MCF 10A (cell line): ENCODE measurements around the gene TBC1D9B. TPM values are rescaled to one million over a fixed set of nuclear protein-coding genes. Genes with fewer than 3 reads are reported as not detected.

Source experiments
- BruUV-seq: library from RNA; stranded (reverse); fragments of 400-500 nt; replicated peaks from 2 replicates; lab custom pipeline; 2021; lab: Mats Ljungman, UMichigan
- CTCF ChIA-PET: fragments of 300-600 bp; sonication (Branson Sonifier 250); formaldehyde crosslinking; extraction: SDS; loops from one replicate; lab custom pipeline; 2021; ENCODE audit warnings: antibody characterized with exemption, inconsistent platforms; lab: Yijun Ruan, JAX
- POLR2A ChIA-PET: fragments of 300-600, 350-650 bp; sonication (Branson Sonifier 250); formaldehyde crosslinking; extraction: SDS; loops from one replicate; lab custom pipeline; 2020; ENCODE audit warnings: antibody characterized with exemption, inconsistent platforms; lab: Yijun Ruan, JAX
- DNase-seq: peaks from one replicate; pipeline ENCODE4 v3.0.0-alpha.2; 2018; ENCODE audit not compliant: unreplicated experiment
- H3K27ac Mint-ChIP-seq: one replicate; pipeline ENCODE4 v1.8.0; 2022; ENCODE audit warnings: mild to moderate bottlenecking, low read depth, mixed read lengths; ENCODE audit not compliant: unreplicated experiment
- H3K27me3 Mint-ChIP-seq: one replicate; pipeline ENCODE4 v1.8.0; 2022; ENCODE audit warnings: mixed read lengths; ENCODE audit not compliant: insufficient read depth, unreplicated experiment
- H3K36me3 Mint-ChIP-seq: one replicate; pipeline ENCODE4 v1.8.0; 2022; ENCODE audit warnings: mild to moderate bottlenecking, moderate library complexity, mixed read lengths; ENCODE audit not compliant: insufficient read depth, unreplicated experiment
- H3K4me1 Mint-ChIP-seq: one replicate; pipeline ENCODE4 v1.8.0; 2022; ENCODE audit warnings: mixed read lengths; ENCODE audit not compliant: insufficient read depth, unreplicated experiment
- H3K4me3 Mint-ChIP-seq: one replicate; pipeline ENCODE4 v1.8.0; 2022; ENCODE audit warnings: mild to moderate bottlenecking, moderate library complexity, mixed read lengths; ENCODE audit not compliant: unreplicated experiment
- H3K9me3 Mint-ChIP-seq: one replicate; pipeline ENCODE4 v1.8.0; 2022; ENCODE audit warnings: mixed read lengths; ENCODE audit not compliant: unreplicated experiment
- CTCF ChIP-seq: fragments of 200-600 bp; IDR thresholded peaks from one replicate; pipeline ENCODE4 v1.8.0; 2022; ENCODE audit warnings: antibody characterized with exemption, mild to moderate bottlenecking; ENCODE audit not compliant: unreplicated experiment
- intact Hi-C: fragments of 100-400 bp; cut with micrococcal nuclease; formaldehyde crosslinking; loops from 2 replicates; pipeline ENCODE4 v1.14.1; 2022
- total RNA-seq: library from RNA; stranded (reverse); gene quantifications from 2 replicates; pipeline ENCODE4 v1.2.3, GENCODE V29; 2022

Gene TBC1D9B
- total RNA-seq, 1 experiment from 2014 or later = 162 TPM

- intact Hi-C loops = loop anchor here (2.0 to 5.0 kb wide), 2 partner anchors 146 to 163 kb away; partner anchors contain the start of gene RNF130
- H3K27ac Mint-ChIP-seq = no peak overlapping the region
- H3K36me3 Mint-ChIP-seq = peaks cover 13% of the 10 kb centered on the region
These were observed 1.5 kb upstream of the TBC1D9B start for GRCh38 chr5:179909224-179909623.

GRCh38 chr5:179908528-179908927 lies 831 bp upstream of the TBC1D9B start:
- Mint-ChIP-seq H3K27ac (peak overlapping the region; percentile 69), H3K4me3 (peak overlapping the region; percentile 98), H3K9me3 (no peaks in the 10 kb centered on the region), H3K4me1 (peaks cover 10% of the 10 kb centered on the region), H3K36me3 (peaks cover 20% of the 10 kb centered on the region), H3K27me3 (no peaks in the 10 kb centered on the region)
- intact Hi-C loops = loop anchor here (2.0 to 5.0 kb wide), 2 partner anchors 146 to 164 kb away; partner anchors contain the start of gene RNF130
- ChIA-PET CTCF (interaction anchor here (0.6 to 1.4 kb wide), 14 partner anchors 8 to 415 kb away, joined by 3 to 5 read pairs (median 3); no protein-coding TSS in a partner anchor), POLR2A (interaction anchor here (0.7 kb wide), 1 partner anchor 32 kb away, joined by 3 read pairs; no protein-coding TSS in a partner anchor)
- no peak for DNase-seq
- BruUV-seq = no TSS peak
- no peak for TF ChIP-seq CTCF

More at GRCh38 chr5:179909224-179909623, 1.5 kb upstream of the TBC1D9B start:
- Mint-ChIP-seq H3K4me1 (peaks cover 17% of the 10 kb centered on the region), H3K9me3 (no peaks in the 10 kb centered on the region), H3K4me3 (no peak overlapping the region), H3K27me3 (no peaks in the 10 kb centered on the region)
- no peak for TF ChIP-seq CTCF
- ChIA-PET CTCF (interaction anchor here (0.9 kb wide), 1 partner anchor 415 kb away, joined by 3 read pairs; no protein-coding TSS in a partner anchor), POLR2A (interaction anchor here (0.6 to 1.1 kb wide), 2 partner anchors 11 to 51 kb away, joined by 3 read pairs; partner anchors contain the start of gene MRNIP)
- no peak for DNase-seq
- no TSS peak for BruUV-seq

GRCh38 chr5:179906795-179907555 lies 722 bp downstream of the TBC1D9B start:
- no peaks in the 10 kb centered on the region for H3K27me3 Mint-ChIP-seq
- peak overlapping the region; percentile 82 for H3K27ac Mint-ChIP-seq
- peak; percentile 55 for DNase-seq
- no TSS peak for BruUV-seq
- H3K9me3 Mint-ChIP-seq = no peaks in the 10 kb centered on the region
- TF ChIP-seq CTCF = no peak
- intact Hi-C loops = loop anchor here (2.0 to 5.0 kb wide), 2 partner anchors 110 to 165 kb away; partner anchors contain the start of gene RNF130
- peaks cover 35% of the 10 kb centered on the region for H3K36me3 Mint-ChIP-seq
- H3K4me3 Mint-ChIP-seq = peak overlapping the region; percentile 98
- peaks cover 7% of the 10 kb centered on the region for H3K4me1 Mint-ChIP-seq
- ChIA-PET CTCF (interaction anchor here (0.5 to 1.4 kb wide), 14 partner anchors 9 to 847 kb away, joined by 3 to 5 read pairs (median 3); partner anchors contain the start of genes HNRNPH1 and ZNF354C), POLR2A (interaction anchor here (0.7 to 2.1 kb wide), 15 partner anchors 11 to 785 kb away, joined by 3 to 14 read pairs (median 4); partner anchors contain the start of genes MAML1, MRNIP and SQSTM1)
